Measurements from ENCODE around the gene GBA2.
A peak's percentile ranks its signal among the peaks of the same experiment; 100 is the strongest.

GBA2 gene

DNA sequence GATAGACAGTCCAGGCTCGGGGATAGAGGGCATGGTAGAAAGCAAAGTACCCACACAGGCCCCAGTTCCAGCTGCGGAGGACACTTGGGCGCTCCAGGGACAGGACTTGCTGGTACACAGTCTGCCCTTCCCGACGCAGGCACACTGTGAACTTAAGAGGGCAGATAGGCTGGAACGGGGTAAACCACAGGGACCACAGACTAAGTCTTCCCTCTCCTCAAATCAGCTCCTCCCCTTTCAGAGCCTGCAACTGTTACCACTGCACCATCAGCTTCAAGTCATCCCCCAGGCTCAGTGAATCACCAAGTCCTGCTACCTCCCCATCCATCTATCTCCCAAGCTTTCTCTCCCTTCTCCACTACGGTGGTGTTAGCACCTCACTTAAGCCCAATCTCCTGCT lies 7.3 kb downstream of the GBA2 start:
- H3K27me3 ChIP-seq (ENCODE audit: low read depth) = no peaks in the 10 kb centered on the region
- no peaks in the 10 kb centered on the region for H3K9me3 ChIP-seq
- H3K4me1 ChIP-seq = peaks cover 8% of the 10 kb centered on the region; the same call in 1 of the 2 replicates
- peaks cover 80% of the 10 kb centered on the region for H3K36me3 ChIP-seq (replicated peaks)
- H3K4me3 ChIP-seq = no peak overlapping the region
- in situ Hi-C loops (cut with MboI; ENCODE audit: low sequenced_read_pairs) = no loop called here
- DNase-seq (ENCODE audit: low spot score in 2 of 2) = no peak

GRCh38 chr9:35740243-35740642 lies 8.8 kb downstream of the GBA2 start:
- no peaks in the 10 kb centered on the region for H3K4me1 ChIP-seq
- peaks cover 92% of the 10 kb centered on the region for H3K36me3 ChIP-seq (replicated peaks)
- no peak overlapping the region for H3K4me3 ChIP-seq
- H3K9me3 ChIP-seq = no peaks in the 10 kb centered on the region
- in situ Hi-C loops (cut with MboI; ENCODE audit: low sequenced_read_pairs) = no loop called here
- no peaks in the 10 kb centered on the region for H3K27me3 ChIP-seq (ENCODE audit: low read depth)
- DNase-seq (ENCODE audit: low spot score in 2 of 2) = no peak

GRCh38 chr9:35738924-35739323 lies 10.1 kb downstream of the GBA2 start:
- H3K9me3 ChIP-seq = no peaks in the 10 kb centered on the region
- peaks cover 95% of the 10 kb centered on the region for H3K36me3 ChIP-seq (replicated peaks)
- H3K27me3 ChIP-seq (ENCODE audit: low read depth) = no peaks in the 10 kb centered on the region
- no peak overlapping the region for H3K4me3 ChIP-seq
- DNase-seq (ENCODE audit: low spot score in 2 of 2) = no peak
- in situ Hi-C loops (cut with MboI; ENCODE audit: low sequenced_read_pairs) = no loop called here
- no peaks in the 10 kb centered on the region; the same call in 1 of the 2 replicates for H3K4me1 ChIP-seq

DNA sequence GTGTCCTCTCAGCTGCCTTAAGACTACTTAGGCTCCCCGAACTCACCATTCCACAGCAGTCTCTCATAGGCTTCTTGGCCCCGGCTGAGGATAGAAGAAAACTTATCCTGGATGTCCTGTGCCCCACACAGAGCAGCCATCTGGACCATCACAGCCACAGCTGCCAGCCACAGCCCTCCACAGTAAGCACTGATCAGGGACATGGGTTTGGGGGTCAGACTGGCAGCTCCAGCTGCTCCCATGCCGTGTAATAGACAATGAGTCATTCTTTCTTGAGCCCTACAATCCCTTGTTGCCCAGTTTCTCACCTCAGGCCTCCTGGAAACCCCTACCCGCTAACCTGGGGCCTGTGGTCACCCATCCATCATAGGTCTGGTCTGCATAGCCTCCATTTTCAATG lies 10.8 kb downstream of the GBA2 start:
- in situ Hi-C loops (cut with MboI; ENCODE audit: low sequenced_read_pairs) = no loop called here
- H3K4me1 ChIP-seq = peaks cover 5% of the 10 kb centered on the region; the same call in 1 of the 2 replicates
- peaks cover 88% of the 10 kb centered on the region for H3K36me3 ChIP-seq (replicated peaks)
- no peaks in the 10 kb centered on the region for H3K27me3 ChIP-seq (ENCODE audit: low read depth)
- no peak overlapping the region for H3K4me3 ChIP-seq
- H3K9me3 ChIP-seq = no peaks in the 10 kb centered on the region
- DNase-seq (ENCODE audit: low spot score in 2 of 2) = no peak

GRCh38 chr9:35737143-35737542 lies 11.9 kb downstream of the GBA2 start:
- no peak for DNase-seq (ENCODE audit: low spot score in 2 of 2)
- H3K9me3 ChIP-seq = no peaks in the 10 kb centered on the region
- no peak overlapping the region for H3K4me3 ChIP-seq
- peaks cover 78% of the 10 kb centered on the region for H3K36me3 ChIP-seq (replicated peaks)
- H3K4me1 ChIP-seq = peaks cover 5% of the 10 kb centered on the region; the same call in 1 of the 2 replicates
- no peaks in the 10 kb centered on the region for H3K27me3 ChIP-seq (ENCODE audit: low read depth)
- in situ Hi-C loops (cut with MboI; ENCODE audit: low sequenced_read_pairs) = no loop called here

DNA sequence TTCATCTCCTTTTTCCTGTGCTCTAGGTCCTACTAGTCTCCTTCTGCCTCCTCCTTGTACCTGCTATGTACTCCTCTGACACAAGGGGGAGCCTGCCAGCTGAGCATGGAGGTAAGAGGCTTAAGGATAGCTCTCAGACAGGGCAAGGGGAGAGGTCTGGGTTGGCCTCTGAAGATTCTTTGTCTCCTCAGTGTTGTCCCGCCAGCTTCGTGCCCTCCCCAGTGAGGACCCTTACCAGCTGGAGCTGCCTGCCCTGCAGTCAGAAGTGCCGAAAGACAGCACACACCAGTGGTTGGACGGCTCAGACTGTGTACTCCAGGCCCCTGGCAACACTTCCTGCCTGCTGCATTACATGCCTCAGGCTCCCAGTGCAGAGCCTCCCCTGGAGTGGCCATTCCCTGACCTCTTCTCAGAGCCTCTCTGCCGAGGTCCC lies 12.8 kb downstream of the GBA2 start:
- peak; percentile 71 to 85 for DNase-seq (ENCODE audit: low spot score in 2 of 2)
- Histone ChIP-seq H3K36me3 (replicated peaks) (peaks cover 70% of the 10 kb centered on the region), H3K4me3 (no peak overlapping the region), H3K27me3 (ENCODE audit: low read depth) (no peaks in the 10 kb centered on the region), H3K4me1 (peaks cover 7% of the 10 kb centered on the region; the same call in 1 of the 2 replicates), H3K9me3 (no peaks in the 10 kb centered on the region)
- in situ Hi-C loops (cut with MboI; ENCODE audit: low sequenced_read_pairs) = no loop called here

DNA sequence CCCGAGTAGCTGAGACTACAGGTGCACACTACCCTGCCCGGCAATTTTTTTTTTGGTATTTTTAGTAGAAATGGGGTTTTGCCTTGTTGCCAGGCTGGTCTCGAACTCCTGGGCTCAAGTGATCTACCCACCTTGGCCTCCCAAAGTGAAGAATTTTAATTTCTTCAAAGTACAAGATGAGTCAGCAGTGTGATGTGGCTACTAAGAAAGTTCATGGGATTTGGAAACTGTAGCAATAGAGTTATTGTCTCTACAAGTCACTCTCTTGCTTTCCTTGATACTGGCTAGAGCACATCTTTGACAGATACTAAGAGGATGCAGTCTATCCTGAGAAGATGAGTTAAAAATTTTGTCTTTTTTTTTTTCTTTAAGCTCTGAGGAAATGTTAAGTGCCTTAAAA lies 14.9 kb downstream of the GBA2 start:
- Histone ChIP-seq H3K4me1 (peaks cover 24% of the 10 kb centered on the region), H3K9me3 (no peaks in the 10 kb centered on the region), H3K27me3 (ENCODE audit: low read depth) (no peaks in the 10 kb centered on the region), H3K36me3 (replicated peaks) (peaks cover 51% of the 10 kb centered on the region), H3K4me3 (no peak overlapping the region)
- in situ Hi-C loops (cut with MboI; ENCODE audit: low sequenced_read_pairs) = no loop called here
- no peak for DNase-seq (ENCODE audit: low spot score in 2 of 2)

DNA sequence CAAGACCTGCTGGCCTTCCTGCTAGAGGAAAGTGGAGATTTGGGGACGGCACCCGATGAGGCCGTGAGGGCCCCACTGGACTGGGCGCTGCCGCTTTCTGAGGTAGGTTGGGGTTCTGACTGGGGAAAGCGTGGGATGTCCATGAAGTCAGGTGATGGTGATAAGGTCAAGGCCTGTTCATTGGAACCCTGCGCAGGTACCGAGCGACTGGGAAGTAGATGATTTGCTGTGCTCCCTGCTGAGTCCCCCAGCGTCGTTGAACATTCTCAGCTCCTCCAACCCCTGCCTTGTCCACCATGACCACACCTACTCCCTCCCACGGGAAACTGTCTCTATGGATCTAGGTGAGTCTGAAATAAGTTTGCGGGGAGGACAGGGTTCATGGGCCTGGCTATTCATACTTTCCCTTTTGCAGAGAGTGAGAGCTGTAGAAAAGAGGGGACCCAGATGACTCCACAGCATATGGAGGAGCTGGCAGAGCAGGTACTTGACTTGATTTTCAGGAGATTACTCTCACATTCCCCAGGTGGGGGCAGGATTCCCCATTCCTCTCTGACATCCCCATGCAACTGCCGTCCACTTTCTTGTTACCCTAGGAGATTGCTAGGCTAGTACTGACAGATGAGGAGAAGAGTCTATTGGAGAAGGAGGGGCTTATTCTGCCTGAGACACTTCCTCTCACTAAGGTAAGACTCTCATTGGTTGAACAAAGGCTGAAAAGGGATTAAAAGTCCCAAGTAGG lies 16.1 kb downstream of the GBA2 start:
- Histone ChIP-seq H3K9me3 (no peaks in the 10 kb centered on the region), H3K4me3 (peak overlapping the region; percentile 72), H3K4me1 (peaks cover 35% of the 10 kb centered on the region), H3K36me3 (replicated peaks) (peaks cover 40% of the 10 kb centered on the region), H3K27me3 (ENCODE audit: low read depth) (no peaks in the 10 kb centered on the region)
- in situ Hi-C loops (cut with MboI; ENCODE audit: low sequenced_read_pairs) = no loop called here
- DNase-seq (ENCODE audit: low spot score in 2 of 2) = peak; percentile 76 to 83

- H3K4me1 ChIP-seq = peaks cover 39% of the 10 kb centered on the region
Observed at GRCh38 chr9:35732185-35732799, 16.7 kb downstream of the GBA2 start, which contains the start of the genes CREB3 and TLN1. TSS of gene CREB3 (plus strand) at chr9:35732666. CDS start at chr9:35732773, 107 bp downstream. TSS of gene TLN1 (minus strand) at chr9:35732195. CDS start at chr9:35725694, 6,501 bp downstream.

GRCh38 chr9:35731415-35732184 lies 17.4 kb downstream of the GBA2 start:
- peak overlapping the region; percentile 72 for H3K4me3 ChIP-seq
- peaks cover 28% of the 10 kb centered on the region for H3K36me3 ChIP-seq (replicated peaks)
- in situ Hi-C loops (cut with MboI; ENCODE audit: low sequenced_read_pairs) = no loop called here
- peak in 1 of 2 experiments; percentile 44 for DNase-seq (ENCODE audit: low spot score in 2 of 2)
- H3K27me3 ChIP-seq (ENCODE audit: low read depth) = no peaks in the 10 kb centered on the region
- H3K9me3 ChIP-seq = no peaks in the 10 kb centered on the region
- H3K4me1 ChIP-seq = peaks cover 39% of the 10 kb centered on the region

More at GRCh38 chr9:35732185-35732799, 16.7 kb downstream of the GBA2 start, which contains the start of the genes CREB3 and TLN1:
- DNase-seq (ENCODE audit: low spot score in 2 of 2) = peak; percentile 97 to 98
- Histone ChIP-seq H3K4me3 (peak within 1 kb of the TSS; percentile 72), H3K9me3 (no peaks in the 10 kb centered on the region), H3K36me3 (replicated peaks) (peaks cover 33% of the 10 kb centered on the region), H3K27me3 (ENCODE audit: low read depth) (no peaks in the 10 kb centered on the region)
- in situ Hi-C loops (cut with MboI; ENCODE audit: low sequenced_read_pairs) = no loop called here

DNA sequence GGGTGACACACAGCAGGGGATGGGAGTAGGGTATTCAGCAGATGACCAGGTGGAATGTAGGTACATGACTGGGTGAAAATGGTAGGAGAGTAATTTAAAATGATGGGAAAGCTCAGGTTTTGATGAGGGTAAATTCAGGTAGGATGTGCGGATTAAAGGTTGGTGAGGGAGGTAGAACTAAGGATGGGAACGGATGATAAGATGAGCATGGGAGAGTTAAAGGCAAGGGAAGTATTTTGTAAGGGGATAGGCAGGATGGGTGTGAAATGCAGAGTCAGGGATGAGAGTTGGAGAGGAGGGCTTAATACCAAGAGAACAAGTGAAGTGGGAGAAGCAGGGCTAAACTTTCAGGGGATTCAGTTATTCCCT lies 18.6 kb downstream of the GBA2 start:
- no peak for DNase-seq (ENCODE audit: low spot score in 2 of 2)
- H3K9me3 ChIP-seq = no peaks in the 10 kb centered on the region
- in situ Hi-C loops (cut with MboI; ENCODE audit: low sequenced_read_pairs) = no loop called here
- no peaks in the 10 kb centered on the region for H3K27me3 ChIP-seq (ENCODE audit: low read depth)
- peaks cover 39% of the 10 kb centered on the region for H3K4me1 ChIP-seq
- H3K36me3 ChIP-seq (replicated peaks) = peaks cover 27% of the 10 kb centered on the region
- H3K4me3 ChIP-seq = peak overlapping the region; percentile 72

- peak; percentile 64 to 71 for DNase-seq (ENCODE audit: low spot score in 2 of 2)
- in situ Hi-C loops (cut with MboI; ENCODE audit: low sequenced_read_pairs) = no loop called here
- no peaks in the 10 kb centered on the region for H3K9me3 ChIP-seq
- peaks cover 27% of the 10 kb centered on the region for H3K36me3 ChIP-seq (replicated peaks)
- H3K4me3 ChIP-seq = peak overlapping the region; percentile 7; the same call in 1 of the 2 replicates
- H3K4me1 ChIP-seq = peaks cover 39% of the 10 kb centered on the region
- no peaks in the 10 kb centered on the region for H3K27me3 ChIP-seq (ENCODE audit: low read depth)
Observed at GRCh38 chr9:35729700-35730485, 19.1 kb downstream of the GBA2 start.

GRCh38 chr9:35729101-35729500 lies 19.9 kb downstream of the GBA2 start:
- Histone ChIP-seq H3K4me3 (0 out of 2 replicates have a peak overlapping the region, but pooled peaks have one; percentile 7), H3K4me1 (peaks cover 39% of the 10 kb centered on the region), H3K27me3 (ENCODE audit: low read depth) (no peaks in the 10 kb centered on the region), H3K36me3 (replicated peaks) (peaks cover 27% of the 10 kb centered on the region), H3K9me3 (no peaks in the 10 kb centered on the region)
- no peak for DNase-seq (ENCODE audit: low spot score in 2 of 2)
- in situ Hi-C loops (cut with MboI; ENCODE audit: low sequenced_read_pairs) = no loop called here
